Heart left ventricle (tissue), 16 donors: ENCODE results near the gene FHIP2A. TPM values are rescaled to one million over a fixed set of nuclear protein-coding genes. Genes with fewer than 3 reads are reported as not detected.
"Not testable (repeated sequence)": the region's sequence is repeated elsewhere in the genome, so short reads cannot be mapped to it uniquely, and the experiment has no call there.

Experiments used
- ATAC-seq, 4 donors: fragments of 200-7000 bp; cut with Tn5 transposase; one replicate each; pipeline ENCODE4 v1.9.1; 2020 to 2022; ENCODE audit warnings: moderate library complexity in 4 of 4, mild to moderate bottlenecking in 3 of 4, moderate number of reproducible peaks in 1 of 4
- DNase-seq, 5 donors: peaks; one replicate each; pipeline ENCODE4 v3.0.0-alpha.2; 2020
- H3K27ac ChIP-seq, 12 donors: fragments of 200-600 bp; sonication (generic) in 4 of 12; one replicate each; pipeline versions ENCODE4 v1.5.0 to v1.8.0; 2016 to 2022; ENCODE audit warnings: mild to moderate bottlenecking in 2 of 12
- H3K27me3 ChIP-seq, 9 donors: fragments of 200-600 bp; sonication (generic) in 2 of 9; one replicate each; pipeline versions ENCODE4 v1.5.1 to v1.8.0; 2016 to 2022; ENCODE audit warnings: mild to moderate bottlenecking in 3 of 9
- H3K36me3 ChIP-seq, 9 donors: fragments of 200-600 bp; sonication (generic) in 2 of 9; one replicate each; pipeline versions ENCODE4 v1.5.0 to v1.8.0; 2018 to 2022; ENCODE audit warnings: mild to moderate bottlenecking in 2 of 9
- H3K4me1 ChIP-seq, 12 donors: fragments of 200-600 bp; sonication (generic) in 4 of 12; one replicate each; pipeline versions ENCODE4 v1.5.0 to v1.8.0; 2016 to 2022; ENCODE audit warnings: mild to moderate bottlenecking in 3 of 12
- H3K4me3 ChIP-seq, 12 donors: fragments of 200-600 bp; sonication (generic) in 4 of 12; one replicate each; pipeline versions ENCODE4 v1.5.0 to v1.8.0; 2017 to 2022; ENCODE audit warnings: mild to moderate bottlenecking in 9 of 12, moderate library complexity in 4 of 12
- H3K9me3 ChIP-seq, 12 donors: fragments of 200-600 bp; sonication (generic) in 4 of 12; one replicate each; pipeline versions ENCODE4 v1.5.0 to v1.8.0; 2016 to 2022; ENCODE audit warnings: mild to moderate bottlenecking in 1 of 12
- POLR2A ChIP-seq, 2 donors: fragments of 450-650 bp; IDR thresholded peaks; one replicate each; pipeline ENCODE4 v1.6.1; 2017; ENCODE audit warnings: antibody characterized with exemption in 2 of 2, mild to moderate bottlenecking in 2 of 2, moderate library complexity in 2 of 2
- WGBS, 4 donors: extraction: QIAGEN DNeasy Blood & Tissue Kit in 2 of 4; methylation state at CpG; one replicate each; pipeline versions ENCODE4 v1.1.5 to v1.1.7; 2013 to 2018; 5-methylcytosine and 5-hydroxymethylcytosine counted together
- intact Hi-C, 10 donors: fragments of 100-400 bp; cut with DNase I; formaldehyde crosslinking; loops; one replicate each; pipeline versions ENCODE4 v1.11.1 to v1.14.2; 2022
- polyA plus RNA-seq, 2 donors: library from polyadenylated mRNA; stranded (reverse); fragments of 200-250 nt; gene quantifications; one replicate each; pipeline ENCODE4 v1.2.3, GENCODE V29; 2013
- total RNA-seq, 9 donors: library from RNA; depleted of rRNA in 2 of 9; stranded (reverse); fragments of >200 nt in 2 of 9; fragmentation: NEBNext Ultra II Directional in 3 of 9; extraction: Animal tissue kit (Norgen Biotek cat#: 25700) in 3 of 9; gene quantifications; one replicate each; pipeline versions ENCODE4 v1.1.0 to v1.2.4, GENCODE V29; 2016 to 2023
- TF ChIP-seq, protein P1 (sequence below), 12 donors: fragments of 200-600 bp; sonication (generic) in 4 of 12; IDR thresholded peaks; one replicate each; pipeline versions ENCODE4 v1.5.0 to v1.8.0; 2018 to 2022; ENCODE audit warnings: antibody characterized with exemption in 12 of 12, mild to moderate bottlenecking in 5 of 12
- donor health status: ischemic (EF 13 %, LVEDD 7.1; RV severe dilation, severe dysfunction).
- donor health status: healthy with polysubstance abuse.
- donor health status: DM: no; HTN: yes; CAD: no.
- donor health status: DM: no; HTN: no; CAD: no.
- donor health status: ischemic (EF 25% LVEDD 6.9; RV normal size, moderate dysfunction).
- donor health status: ischemic (EF 25% LVEDD 5.7; RV mildly dilated, moderate dysfunction).
- donor health status: healthy.
- donor health status: DM: yes; HTN: yes; CAD: no.
- donor health status: ischemic (EF 35%, LVEDD 5.7; RV mildly dilated, moderate dysfunction).
- donor health status: nonischemic (EF 11% LVEDD 7.7; RV severe dilation, severe dysfunction).
- donor health status: DM: yes; HTN: yes; CAD: no.
- donor health status: PGD.
- donor health status: ischemic (EF 29% LVEDD 5.4; RV normal size, mild dysfunction).
- donor health status: nonischemic (EF 23%, LVEDD 6.1; RV moderate dilation, normal function).

Gene FHIP2A
- total and polyA plus RNA-seq, 11 donors, result 4.8 to 34.9 (median 27.8) TPM

DNA sequence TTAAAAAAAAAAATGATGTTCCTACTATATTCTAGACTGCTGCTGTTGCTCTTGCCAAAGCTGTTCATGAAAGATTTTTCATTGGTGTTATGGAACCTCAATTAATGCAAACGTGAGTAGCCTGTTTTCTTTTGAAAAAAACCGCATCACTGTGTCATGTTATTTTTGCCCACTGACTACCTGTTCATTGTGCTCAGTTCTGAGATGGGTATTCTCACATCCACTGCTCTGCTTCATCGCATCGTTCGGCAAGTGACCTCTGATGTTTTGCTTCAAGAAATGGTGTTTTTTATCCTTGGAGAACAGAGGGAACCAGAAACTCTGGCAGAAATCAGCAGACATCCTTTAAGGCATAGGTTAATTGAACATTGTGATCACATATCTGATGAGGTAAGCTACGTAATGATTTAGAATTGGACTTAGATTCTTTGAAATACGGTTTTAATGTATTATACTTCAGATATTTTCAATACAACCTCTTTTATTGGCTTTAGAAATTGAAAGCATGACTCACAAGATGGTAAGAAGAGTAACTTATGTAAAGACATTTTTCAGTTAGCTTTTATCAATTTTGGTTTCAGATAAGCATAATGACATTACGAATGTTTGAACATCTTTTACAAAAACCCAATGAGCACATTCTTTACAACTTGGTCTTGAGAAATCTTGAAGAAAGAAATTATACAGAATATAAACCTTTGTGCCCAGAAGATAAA, 24.6 kb downstream of the FHIP2A start:
- no peaks in the 10 kb centered on the region for H3K4me1 ChIP-seq
- no peak overlapping the region for H3K27ac ChIP-seq
- no peaks in the 10 kb centered on the region for H3K9me3 ChIP-seq
- DNase-seq, result no peak
- TF ChIP-seq, protein P1, sequence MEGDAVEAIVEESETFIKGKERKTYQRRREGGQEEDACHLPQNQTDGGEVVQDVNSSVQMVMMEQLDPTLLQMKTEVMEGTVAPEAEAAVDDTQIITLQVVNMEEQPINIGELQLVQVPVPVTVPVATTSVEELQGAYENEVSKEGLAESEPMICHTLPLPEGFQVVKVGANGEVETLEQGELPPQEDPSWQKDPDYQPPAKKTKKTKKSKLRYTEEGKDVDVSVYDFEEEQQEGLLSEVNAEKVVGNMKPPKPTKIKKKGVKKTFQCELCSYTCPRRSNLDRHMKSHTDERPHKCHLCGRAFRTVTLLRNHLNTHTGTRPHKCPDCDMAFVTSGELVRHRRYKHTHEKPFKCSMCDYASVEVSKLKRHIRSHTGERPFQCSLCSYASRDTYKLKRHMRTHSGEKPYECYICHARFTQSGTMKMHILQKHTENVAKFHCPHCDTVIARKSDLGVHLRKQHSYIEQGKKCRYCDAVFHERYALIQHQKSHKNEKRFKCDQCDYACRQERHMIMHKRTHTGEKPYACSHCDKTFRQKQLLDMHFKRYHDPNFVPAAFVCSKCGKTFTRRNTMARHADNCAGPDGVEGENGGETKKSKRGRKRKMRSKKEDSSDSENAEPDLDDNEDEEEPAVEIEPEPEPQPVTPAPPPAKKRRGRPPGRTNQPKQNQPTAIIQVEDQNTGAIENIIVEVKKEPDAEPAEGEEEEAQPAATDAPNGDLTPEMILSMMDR (IDR thresholded peaks at IDR 0.05), result no peak
- no peak for TF ChIP-seq POLR2A (IDR thresholded peaks at IDR 0.05)
- H3K36me3 ChIP-seq, result peaks cover 0 to 100% (median 98%) of the 10 kb centered on the region in 9 donors
- H3K27me3 ChIP-seq, result no peaks in the 10 kb centered on the region
- no peak overlapping the region for H3K4me3 ChIP-seq
- intact Hi-C loops, result no loop called here
- 88 to 94% (median 92%) methylated on average over 8 of the region's 8 CpGs for WGBS, 4 donors
- no peak for ATAC-seq

DNA sequence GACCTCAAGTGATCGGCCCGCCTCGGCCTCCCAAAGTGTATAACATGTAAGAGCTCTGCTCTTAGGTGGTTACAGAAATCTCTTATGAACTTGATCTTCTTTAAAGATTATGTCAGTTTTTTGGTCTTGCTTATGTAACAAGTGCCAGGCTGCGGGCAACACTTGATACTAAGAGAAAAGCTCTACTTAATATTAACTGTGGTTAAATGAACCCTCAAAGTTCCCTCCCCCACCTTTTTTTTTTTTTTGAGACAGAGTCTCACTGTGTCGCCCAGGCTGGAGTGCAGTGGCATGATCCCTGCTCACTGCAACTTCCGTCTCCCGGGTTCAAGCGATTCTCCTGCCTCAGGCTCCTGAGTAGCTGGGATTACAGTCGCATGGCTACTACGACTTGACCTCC, 25.9 kb downstream of the FHIP2A start:
- DNase-seq, H3K4me1 ChIP-seq, intact Hi-C loops, H3K4me3 ChIP-seq, H3K9me3 ChIP-seq, ATAC-seq, H3K27ac ChIP-seq, H3K27me3 ChIP-seq: not testable (repeated sequence)
- 84 to 97% (median 92%) methylated on average over 10 of the region's 10 CpGs for WGBS, 4 donors
- peaks cover 0 to 100% (median 100%) of the 10 kb centered on the region in 9 donors for H3K36me3 ChIP-seq

DNA sequence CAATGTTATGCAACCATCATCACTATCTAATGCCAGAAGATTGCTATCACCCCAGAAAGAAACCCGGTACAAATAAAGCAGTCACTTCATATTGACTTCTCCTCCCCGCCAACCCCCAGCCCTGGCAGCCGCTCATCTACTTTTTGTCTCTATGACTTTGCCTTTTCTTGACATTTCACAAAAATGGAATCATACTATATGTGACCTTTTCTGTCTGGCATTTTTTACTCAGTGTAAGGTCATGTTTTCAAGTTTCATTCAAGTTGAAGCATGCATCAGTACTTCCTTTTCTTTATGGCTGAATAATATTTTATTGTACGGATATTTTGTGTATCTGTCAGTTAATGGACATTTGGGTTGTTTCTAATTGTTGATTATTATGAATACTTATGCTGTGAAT, 28.1 kb downstream of the FHIP2A start:
- no peaks in the 10 kb centered on the region for H3K9me3 ChIP-seq
- no peak overlapping the region for H3K4me3 ChIP-seq
- H3K4me1 ChIP-seq, result no peaks in the 10 kb centered on the region
- no peak for TF ChIP-seq POLR2A (IDR thresholded peaks at IDR 0.05)
- TF ChIP-seq, protein P1 (IDR thresholded peaks at IDR 0.05), result no peak
- WGBS, 4 donors, result 95 to 97% (median 97%) methylated on average over 4 of the region's 4 CpGs
- DNase-seq, result no peak
- intact Hi-C loops, result no loop called here
- no peak overlapping the region for H3K27ac ChIP-seq
- no peak for ATAC-seq
- H3K27me3 ChIP-seq, result no peaks in the 10 kb centered on the region
- peaks cover 0 to 100% (median 99%) of the 10 kb centered on the region in 9 donors for H3K36me3 ChIP-seq

DNA sequence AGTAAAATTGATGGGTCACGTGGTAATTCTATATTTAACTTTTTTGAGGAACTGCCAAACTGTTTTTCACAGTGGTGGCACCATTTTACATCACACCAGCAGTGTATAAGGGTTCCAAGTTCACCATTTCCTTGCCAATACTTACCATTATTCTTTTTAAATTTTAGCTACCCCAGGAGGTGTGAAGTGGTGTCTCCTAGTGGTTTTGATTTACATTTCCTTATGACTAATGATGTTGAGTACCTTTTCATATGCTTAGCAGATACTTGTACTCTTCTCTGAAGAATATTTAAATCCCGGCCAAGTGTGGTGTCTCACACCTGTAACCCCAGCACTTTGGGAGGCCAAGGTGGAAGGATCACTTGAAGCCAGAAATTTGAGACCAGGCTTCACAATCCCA, 28.5 kb downstream of the FHIP2A start:
- ATAC-seq (no peak), DNase-seq (no peak)
- Histone ChIP-seq H3K36me3 (peaks cover 0 to 100% (median 99%) of the 10 kb centered on the region in 9 donors), H3K9me3 (no peaks in the 10 kb centered on the region), H3K4me3 (no peak overlapping the region), H3K27me3 (no peaks in the 10 kb centered on the region), H3K27ac (no peak overlapping the region), H3K4me1 (no peaks in the 10 kb centered on the region)
- TF ChIP-seq, protein P1 (IDR thresholded peaks at IDR 0.05), result no peak
- TF ChIP-seq POLR2A (IDR thresholded peaks at IDR 0.05), result no peak
- WGBS, 4 donors, result 63 to 81% (median 71%) methylated on average over 2 of the region's 2 CpGs
- intact Hi-C loops, result no loop called here

DNA sequence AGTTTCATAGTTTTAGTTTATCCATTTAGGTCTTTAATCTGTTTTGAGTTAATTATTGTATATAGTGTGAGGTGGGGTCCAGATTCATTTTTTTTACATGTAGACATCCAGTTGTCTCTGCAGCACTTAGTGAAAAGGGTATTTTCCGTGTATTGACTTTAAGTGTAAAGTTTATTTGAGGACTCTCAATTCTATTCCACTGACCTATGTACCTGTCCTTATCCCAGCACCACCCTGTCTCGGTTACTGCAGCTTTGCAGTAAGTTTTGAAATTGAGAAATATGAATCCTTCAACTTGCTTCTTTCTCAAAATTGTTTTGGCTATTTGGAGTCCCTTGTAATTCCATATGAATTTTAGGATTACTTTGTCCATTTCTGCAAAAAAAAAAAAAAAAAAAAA, 29.8 kb downstream of the FHIP2A start:
- intact Hi-C loops, result no loop called here

More for the DNA sequence above, 29.8 kb downstream of the FHIP2A start:
- H3K27ac ChIP-seq, result no peak overlapping the region
- no peak overlapping the region for H3K4me3 ChIP-seq
- DNase-seq, result no peak
- H3K9me3 ChIP-seq, result no peaks in the 10 kb centered on the region
- no peak for ATAC-seq
- no peak for TF ChIP-seq POLR2A (IDR thresholded peaks at IDR 0.05)
- TF ChIP-seq, protein P1 (IDR thresholded peaks at IDR 0.05), result no peak
- H3K4me1 ChIP-seq, result peaks cover 0 to 5% (median 0%) of the 10 kb centered on the region in 12 donors
- no peaks in the 10 kb centered on the region for H3K27me3 ChIP-seq
- WGBS, 4 donors, result 94 to 99% (median 97%) methylated on average over 2 of the region's 2 CpGs
- H3K36me3 ChIP-seq, result peaks cover 0 to 100% (median 99%) of the 10 kb centered on the region in 9 donors
